HepG2 (cell line): Measurements from ENCODE around the gene SCAANT1. TPM values are rescaled to one million over a fixed set of nuclear protein-coding genes. Genes with fewer than 3 reads are reported as not detected.

ENCODE experiments used
- AHR ChIP-seq: IDR thresholded peaks from 2 replicates; pipeline ENCODE4 v1.6.1; 2018; ENCODE audit warnings: missing genetic modification reagents, missing compliant biosample characterization
- EEA1 ChIP-seq: sonication (generic); formaldehyde crosslinking; IDR thresholded peaks from 2 replicates; pipeline ENCODE4 v1.5.1; 2020; ENCODE audit warnings: mild to moderate bottlenecking, missing genetic modification reagents, borderline replicate concordance
- ELF1 ChIP-seq: sonication (generic); formaldehyde crosslinking; IDR thresholded peaks from 2 replicates; pipeline ENCODE4 v1.4.0; 2020; ENCODE audit warnings: missing genetic modification reagents
- HOXA7 ChIP-seq: sonication (generic); formaldehyde crosslinking; IDR thresholded peaks from 2 replicates; pipeline ENCODE4 v1.8.1; 2022; ENCODE audit warnings: mild to moderate bottlenecking, missing genetic modification reagents, moderate library complexity
- RFXANK ChIP-seq: IDR thresholded peaks from 2 replicates; pipeline ENCODE4 v1.6.1; 2016
- SAP130 ChIP-seq: IDR thresholded peaks from 2 replicates; pipeline ENCODE4 v1.6.1; 2016; ENCODE audit warnings: low read depth
- ZNF230 ChIP-seq: sonication (generic); formaldehyde crosslinking; IDR thresholded peaks from 2 replicates; pipeline ENCODE4 v1.4.0; 2020; ENCODE audit warnings: mild to moderate bottlenecking, missing genetic modification reagents
- ZNF30 ChIP-seq: sonication (generic); formaldehyde crosslinking; IDR thresholded peaks from 2 replicates; pipeline ENCODE4 v1.5.0; 2020; ENCODE audit warnings: mild to moderate bottlenecking, missing genetic modification reagents
- ZNF430 ChIP-seq: sonication (generic); formaldehyde crosslinking; IDR thresholded peaks from 2 replicates; pipeline ENCODE4 v1.9.0; 2021; ENCODE audit warnings: mild to moderate bottlenecking, missing genetic modification reagents
- ZNF709 ChIP-seq: sonication (generic); formaldehyde crosslinking; IDR thresholded peaks from 2 replicates; pipeline ENCODE4 v1.5.0; 2020; ENCODE audit warnings: mild to moderate bottlenecking, missing genetic modification reagents
- ZNF777 ChIP-seq: sonication (generic); formaldehyde crosslinking; IDR thresholded peaks from 2 replicates; pipeline ENCODE4 v1.4.0; 2020; ENCODE audit warnings: missing genetic modification reagents
- ZNF788 ChIP-seq: sonication (generic); formaldehyde crosslinking; IDR thresholded peaks from 2 replicates; pipeline ENCODE4 v1.5.0; 2020; ENCODE audit warnings: mild to moderate bottlenecking, missing genetic modification reagents, borderline replicate concordance
- ZZZ3 ChIP-seq: sonication (generic); formaldehyde crosslinking; IDR thresholded peaks from 2 replicates; pipeline ENCODE4 v1.4.0; 2020; ENCODE audit warnings: missing genetic modification reagents, mild to moderate bottlenecking, borderline replicate concordance
- polyA plus RNA-seq, 8 experiments: library from polyadenylated mRNA; depleted of rRNA in 3 of 8; stranded (reverse) in 7 of 8; unstranded in 1 of 8; fragments of >200 nt; fragmentation: Illumina TruSeq in 4 of 8; extraction: Trizol in 4 of 8; gene quantifications; 2 replicates each; pipeline versions ENCODE4 v1.2.1 to v1.2.3, GENCODE V29; 2011 to 2016; ENCODE audit warnings: low read depth in 4 of 8, missing spikeins in 1 of 8, mixed read lengths in 1 of 8; ENCODE audit not compliant: insufficient read depth in 1 of 8
- total RNA-seq, 5 experiments: library from RNA; depleted of rRNA; stranded (reverse); fragments of >200 nt; fragmentation: Illumina TruSeq; extraction: Trizol; gene quantifications; 2 replicates each; pipeline ENCODE4 v1.2.3, GENCODE V29; 2016; ENCODE audit warnings: low read depth in 1 of 5
- TF ChIP-seq, protein P1 (sequence below): sonication (generic); formaldehyde crosslinking; IDR thresholded peaks from 2 replicates; pipeline ENCODE4 v1.4.0; 2020; ENCODE audit warnings: mild to moderate bottlenecking, low read depth, missing genetic modification reagents
- TF ChIP-seq, protein P2 (sequence below): sonication (generic); formaldehyde crosslinking; IDR thresholded peaks from 2 replicates; pipeline ENCODE4 v1.8.0; 2023; ENCODE audit warnings: mild to moderate bottlenecking, missing genetic modification reagents
- TF ChIP-seq, protein P3 (sequence below), 2 experiments: sonication (generic) in 1 of 2; formaldehyde crosslinking in 1 of 2; IDR thresholded peaks; 2 replicates each; pipeline versions ENCODE4 v1.4.0 to v1.6.1; 2016 to 2020; ENCODE audit warnings: borderline replicate concordance in 1 of 2, low read depth in 1 of 2, mild to moderate bottlenecking in 1 of 2, missing genetic modification reagents in 1 of 2
- TF ChIP-seq, protein P4 (sequence below): IDR thresholded peaks from 2 replicates; pipeline ENCODE4 v1.6.1; 2016; ENCODE audit warnings: mild to moderate bottlenecking
- TF ChIP-seq, protein P5 (sequence below): sonication (generic); formaldehyde crosslinking; conservative IDR thresholded peaks from 2 replicates; pipeline ENCODE4 v1.8.0; 2022; ENCODE audit warnings: mild to moderate bottlenecking, moderate library complexity, missing genetic modification reagents

SCAANT1 gene
- total and polyA plus RNA-seq, 2 of the 13 experiments (the other 11 are each of a cell fraction or from before 2014, with no cell fraction given), result not detected

DNA sequence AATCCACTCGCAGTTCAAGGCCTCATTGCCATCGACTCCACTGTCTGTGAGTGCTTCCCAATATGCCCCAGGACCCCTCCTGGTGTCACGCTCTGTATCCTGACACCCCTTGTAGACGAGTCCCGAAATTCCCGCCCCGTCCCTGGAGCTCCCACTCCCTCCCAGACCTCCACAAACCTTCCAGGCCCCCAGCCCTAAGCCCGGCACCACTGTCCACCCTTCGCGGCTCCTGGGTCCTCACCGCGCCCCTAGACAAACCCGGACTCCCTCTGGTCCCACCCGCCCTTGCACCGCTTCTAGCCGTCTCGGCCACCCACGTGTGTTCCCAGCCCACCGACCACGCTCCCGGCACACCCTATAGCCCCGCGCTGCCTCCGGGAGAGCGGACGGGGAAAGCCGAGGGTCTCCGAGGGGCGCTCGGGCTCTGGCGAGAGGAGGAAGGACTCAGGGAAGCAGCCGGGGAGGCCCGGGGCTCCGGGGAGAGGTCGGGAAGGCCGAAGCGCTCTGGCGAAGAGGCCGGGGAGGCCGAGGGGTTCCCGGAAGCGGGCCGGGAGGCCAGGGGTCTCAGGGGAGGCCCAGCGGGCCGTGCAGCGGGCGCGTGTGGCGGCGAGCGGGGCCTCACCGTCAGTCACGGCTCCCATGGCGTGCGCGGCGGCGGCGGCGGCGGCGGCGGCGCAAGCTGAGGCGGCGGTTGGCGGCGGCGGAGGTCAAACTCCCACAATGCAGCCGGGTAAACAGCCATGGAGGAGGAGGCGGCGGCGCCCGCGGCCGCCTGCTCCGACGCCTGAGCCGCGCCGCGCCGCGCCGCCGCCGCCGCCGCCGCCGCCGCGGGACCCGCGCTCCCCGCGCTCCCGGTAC, 48.8 kb downstream of the SCAANT1 start, which contains the start of the genes ATXN7 and THOC7 (continued):
- TF ChIP-seq HOXA7 (peak; percentile 64; the same call in 1 of the 2 replicates), ZNF230 (CRISPR knock-in tag) (0 out of 2 replicates have a peak, but pooled peaks have one; percentile 52), ZNF30 (no peak), ZNF777 (peak; percentile 82), ZNF788 (no peak), RFXANK (CRISPR knock-in tag) (no peak), EEA1 (peak; percentile 65; the same call in 1 of the 2 replicates), ZNF709 (0 out of 2 replicates have a peak, but pooled peaks have one; percentile 24), ZNF430 (CRISPR knock-in tag) (no peak), ELF1 (CRISPR knock-in tag) (0 out of 2 replicates have a peak, but pooled peaks have one; percentile 25), AHR (CRISPR knock-in tag) (0 out of 2 replicates have a peak, but pooled peaks have one; percentile 36), SAP130 (CRISPR knock-in tag) (peak; percentile 72), ZZZ3 (peak; percentile 66; the same call in 1 of the 2 replicates)
- TF ChIP-seq, protein P1, sequence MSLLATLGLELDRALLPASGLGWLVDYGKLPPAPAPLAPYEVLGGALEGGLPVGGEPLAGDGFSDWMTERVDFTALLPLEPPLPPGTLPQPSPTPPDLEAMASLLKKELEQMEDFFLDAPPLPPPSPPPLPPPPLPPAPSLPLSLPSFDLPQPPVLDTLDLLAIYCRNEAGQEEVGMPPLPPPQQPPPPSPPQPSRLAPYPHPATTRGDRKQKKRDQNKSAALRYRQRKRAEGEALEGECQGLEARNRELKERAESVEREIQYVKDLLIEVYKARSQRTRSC, result 0 out of 2 replicates have a peak, but pooled peaks have one; percentile 61
- TF ChIP-seq, protein P2, sequence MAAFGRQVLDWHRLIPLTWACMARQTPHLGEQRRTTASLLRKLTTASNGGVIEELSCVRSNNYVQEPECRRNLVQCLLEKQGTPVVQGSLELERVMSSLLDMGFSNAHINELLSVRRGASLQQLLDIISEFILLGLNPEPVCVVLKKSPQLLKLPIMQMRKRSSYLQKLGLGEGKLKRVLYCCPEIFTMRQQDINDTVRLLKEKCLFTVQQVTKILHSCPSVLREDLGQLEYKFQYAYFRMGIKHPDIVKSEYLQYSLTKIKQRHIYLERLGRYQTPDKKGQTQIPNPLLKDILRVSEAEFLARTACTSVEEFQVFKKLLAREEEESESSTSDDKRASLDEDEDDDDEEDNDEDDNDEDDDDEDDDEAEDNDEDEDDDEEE (CRISPR knock-in tag), result peak; percentile 45; the same call in 1 of the 2 replicates
- TF ChIP-seq, protein P3, sequence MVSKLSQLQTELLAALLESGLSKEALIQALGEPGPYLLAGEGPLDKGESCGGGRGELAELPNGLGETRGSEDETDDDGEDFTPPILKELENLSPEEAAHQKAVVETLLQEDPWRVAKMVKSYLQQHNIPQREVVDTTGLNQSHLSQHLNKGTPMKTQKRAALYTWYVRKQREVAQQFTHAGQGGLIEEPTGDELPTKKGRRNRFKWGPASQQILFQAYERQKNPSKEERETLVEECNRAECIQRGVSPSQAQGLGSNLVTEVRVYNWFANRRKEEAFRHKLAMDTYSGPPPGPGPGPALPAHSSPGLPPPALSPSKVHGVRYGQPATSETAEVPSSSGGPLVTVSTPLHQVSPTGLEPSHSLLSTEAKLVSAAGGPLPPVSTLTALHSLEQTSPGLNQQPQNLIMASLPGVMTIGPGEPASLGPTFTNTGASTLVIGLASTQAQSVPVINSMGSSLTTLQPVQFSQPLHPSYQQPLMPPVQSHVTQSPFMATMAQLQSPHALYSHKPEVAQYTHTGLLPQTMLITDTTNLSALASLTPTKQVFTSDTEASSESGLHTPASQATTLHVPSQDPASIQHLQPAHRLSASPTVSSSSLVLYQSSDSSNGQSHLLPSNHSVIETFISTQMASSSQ (IDR thresholded peaks at IDR 0.05; ENCODE audit: low read depth), result no peak
- TF ChIP-seq, protein P3 (CRISPR knock-in tag; IDR thresholded peaks at IDR 0.05; ENCODE audit: borderline replicate concordance), result 0 out of 2 replicates have a peak, but pooled peaks have one; percentile 27
- TF ChIP-seq, protein P4, sequence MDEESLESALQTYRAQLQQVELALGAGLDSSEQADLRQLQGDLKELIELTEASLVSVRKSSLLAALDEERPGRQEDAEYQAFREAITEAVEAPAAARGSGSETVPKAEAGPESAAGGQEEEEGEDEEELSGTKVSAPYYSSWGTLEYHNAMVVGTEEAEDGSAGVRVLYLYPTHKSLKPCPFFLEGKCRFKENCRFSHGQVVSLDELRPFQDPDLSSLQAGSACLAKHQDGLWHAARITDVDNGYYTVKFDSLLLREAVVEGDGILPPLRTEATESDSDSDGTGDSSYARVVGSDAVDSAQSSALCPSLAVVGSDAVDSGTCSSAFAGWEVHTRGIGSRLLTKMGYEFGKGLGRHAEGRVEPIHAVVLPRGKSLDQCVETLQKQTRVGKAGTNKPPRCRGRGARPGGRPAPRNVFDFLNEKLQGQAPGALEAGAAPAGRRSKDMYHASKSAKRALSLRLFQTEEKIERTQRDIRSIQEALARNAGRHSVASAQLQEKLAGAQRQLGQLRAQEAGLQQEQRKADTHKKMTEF (CRISPR knock-in tag), result peak; percentile 47
- TF ChIP-seq, protein P5, sequence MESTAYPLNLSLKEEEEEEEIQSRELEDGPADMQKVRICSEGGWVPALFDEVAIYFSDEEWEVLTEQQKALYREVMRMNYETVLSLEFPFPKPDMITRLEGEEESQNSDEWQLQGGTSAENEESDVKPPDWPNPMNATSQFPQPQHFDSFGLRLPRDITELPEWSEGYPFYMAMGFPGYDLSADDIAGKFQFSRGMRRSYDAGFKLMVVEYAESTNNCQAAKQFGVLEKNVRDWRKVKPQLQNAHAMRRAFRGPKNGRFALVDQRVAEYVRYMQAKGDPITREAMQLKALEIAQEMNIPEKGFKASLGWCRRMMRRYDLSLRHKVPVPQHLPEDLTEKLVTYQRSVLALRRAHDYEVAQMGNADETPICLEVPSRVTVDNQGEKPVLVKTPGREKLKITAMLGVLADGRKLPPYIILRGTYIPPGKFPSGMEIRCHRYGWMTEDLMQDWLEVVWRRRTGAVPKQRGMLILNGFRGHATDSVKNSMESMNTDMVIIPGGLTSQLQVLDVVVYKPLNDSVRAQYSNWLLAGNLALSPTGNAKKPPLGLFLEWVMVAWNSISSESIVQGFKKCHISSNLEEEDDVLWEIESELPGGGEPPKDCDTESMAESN, result 0 out of 2 replicates have a peak, but pooled peaks have one; percentile 7
